Measurements from ENCODE around the gene MAN2C1. TPM values are rescaled to one million over a fixed set of nuclear protein-coding genes. Genes with fewer than 3 reads are reported as not detected.

MAN2C1 gene
- 75.9 and 76.0 TPM in 2 replicates for total RNA-seq

DNA sequence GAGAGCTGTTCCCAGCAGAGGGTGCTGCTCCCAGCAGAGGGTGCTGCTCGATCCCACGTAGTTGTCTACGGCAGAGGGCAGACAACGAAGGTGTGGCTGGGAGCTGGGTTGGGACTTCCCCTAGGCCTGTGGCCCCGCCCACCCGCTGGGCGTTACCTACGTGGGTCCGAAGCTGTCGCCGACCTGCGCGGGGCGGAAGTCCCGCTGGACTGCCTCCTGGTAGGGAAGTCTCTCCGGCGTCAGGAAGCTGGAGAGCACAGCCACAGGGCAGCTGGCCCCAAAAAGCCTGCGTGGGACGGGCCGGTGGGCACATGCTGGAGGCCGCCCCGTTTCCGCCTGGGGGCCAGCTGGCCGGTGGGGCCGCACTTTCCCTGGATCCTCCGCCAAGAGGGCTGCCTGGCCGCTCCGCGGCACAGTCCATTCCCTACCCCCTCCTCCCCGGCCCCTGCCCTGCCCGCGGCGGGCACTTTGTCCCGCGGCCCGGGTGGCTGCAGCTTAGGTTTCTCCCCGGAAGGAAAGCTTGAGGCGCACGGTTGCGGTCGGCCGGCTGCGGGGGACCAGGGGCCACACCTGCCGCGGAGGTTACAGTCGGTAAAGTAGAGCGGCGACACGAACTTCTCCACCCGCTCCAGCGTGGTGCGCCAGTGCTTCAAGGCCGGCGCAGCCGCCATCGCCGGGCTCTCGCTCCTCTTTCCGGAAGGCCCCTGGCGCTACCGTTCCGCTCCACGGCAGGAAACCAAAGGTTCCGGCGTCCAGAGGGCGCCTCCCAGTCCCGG, at the start of gene MAN2C1:
Gene MAN2C1, minus strand, starts transcription at position 695 of the 776 bp plus-strand sequence. Its CDS starts 24 bp downstream, at position 671.

DNA sequence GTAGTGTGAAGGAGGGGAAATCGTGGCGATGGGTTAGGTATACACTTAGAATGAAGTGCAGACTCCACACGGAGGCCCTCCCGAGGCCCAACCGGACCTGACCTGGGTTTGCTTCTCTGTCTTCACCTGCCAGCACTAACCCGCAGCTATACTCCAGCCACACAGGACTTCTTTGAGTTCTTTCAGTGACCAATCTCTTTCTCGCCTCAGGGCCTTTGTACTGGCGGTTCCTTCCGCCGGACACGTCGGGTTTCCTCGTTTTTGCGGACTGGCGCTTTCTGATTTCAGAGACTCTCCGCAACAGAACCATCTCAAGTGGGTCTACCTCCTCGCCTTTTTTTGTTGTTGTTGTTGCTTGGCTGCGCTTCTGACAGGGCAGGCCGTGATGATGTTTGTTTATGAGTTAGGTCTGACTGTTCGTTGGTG, 21.6 kb downstream of the MAN2C1 start, which contains the start of gene NEIL1:
Gene NEIL1, plus strand, starts transcription at position 244 of the 426 bp plus-strand sequence. CDS start 1,867 bp downstream, outside the sequence.

DNA sequence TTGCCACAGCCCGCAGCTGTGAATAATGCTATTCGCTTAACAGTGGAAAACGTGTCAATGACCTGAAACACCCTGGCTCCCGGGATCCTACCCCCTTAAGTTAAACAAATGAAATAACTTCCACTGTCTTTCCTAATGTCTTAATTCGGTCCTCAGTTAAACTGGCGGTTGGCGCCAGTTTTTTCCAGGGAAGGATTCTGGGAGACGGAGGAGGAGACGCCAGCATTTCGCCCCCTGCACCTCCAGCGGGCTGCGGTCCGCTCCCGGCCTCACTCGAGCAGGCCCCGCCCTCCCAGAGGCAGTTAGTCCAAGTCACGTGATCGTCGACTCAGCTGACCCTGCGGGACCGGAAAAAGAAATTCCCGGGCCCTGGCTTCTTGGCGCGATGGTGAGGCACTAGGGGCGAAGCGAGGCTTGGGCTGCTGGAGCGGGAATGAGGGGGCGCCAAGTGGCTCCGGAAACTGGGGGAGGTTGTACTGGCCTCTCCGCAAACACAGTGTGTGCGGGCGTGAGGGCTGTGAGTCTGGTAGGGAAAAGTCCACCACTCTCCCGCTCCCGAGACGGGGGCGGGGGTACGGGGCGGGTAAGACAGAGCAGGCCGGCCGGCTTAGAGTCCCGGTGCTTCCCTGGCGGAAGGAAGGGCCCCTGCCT, 32.6 kb downstream of the MAN2C1 start, which contains the start of gene COMMD4:
Gene COMMD4, plus strand, starts transcription at position 359 of the 651 bp plus-strand sequence. Its CDS starts 27 bp downstream, at position 386.

Other genes with a start within 250 kb of the MAN2C1 start
- gene C15orf39, start 166.7 kb downstream of the MAN2C1 start, total RNA-seq, result 2.7 and 15.6 TPM in 2 replicates
- not detected in 2 replicates for gene GOLGA6C, start 110.3 kb downstream of the MAN2C1 start, total RNA-seq
- gene GOLGA6D, start 85.8 kb downstream of the MAN2C1 start, total RNA-seq, result under 0.01 TPM in 1 of 2 replicates, not detected in the other
- 22.2 and 31.2 TPM in 2 replicates for gene COMMD4, start 32.5 kb downstream of the MAN2C1 start, total RNA-seq
- 3.1 and 10.7 TPM in 2 replicates for gene NEIL1, start 21.6 kb downstream of the MAN2C1 start, total RNA-seq
- gene SIN3A, start 83.1 kb upstream of the MAN2C1 start, total RNA-seq, result 20.5 and 48.7 TPM in 2 replicates
- gene PTPN9, start 210.7 kb upstream of the MAN2C1 start, total RNA-seq, result 14.4 and 29.5 TPM in 2 replicates